Measurements from ENCODE around the gene IPO5. TPM values are rescaled to one million over a fixed set of nuclear protein-coding genes. Genes with fewer than 3 reads are reported as not detected.

Gene IPO5
- total RNA-seq (100 to 1,000 TPM in 4 of 6 donors, 10 to 100 TPM in 2; 80.4 to 140 (median 105) TPM), polyA plus RNA-seq (10 to 100 TPM; 32.6 to 35.8 TPM)

DNA sequence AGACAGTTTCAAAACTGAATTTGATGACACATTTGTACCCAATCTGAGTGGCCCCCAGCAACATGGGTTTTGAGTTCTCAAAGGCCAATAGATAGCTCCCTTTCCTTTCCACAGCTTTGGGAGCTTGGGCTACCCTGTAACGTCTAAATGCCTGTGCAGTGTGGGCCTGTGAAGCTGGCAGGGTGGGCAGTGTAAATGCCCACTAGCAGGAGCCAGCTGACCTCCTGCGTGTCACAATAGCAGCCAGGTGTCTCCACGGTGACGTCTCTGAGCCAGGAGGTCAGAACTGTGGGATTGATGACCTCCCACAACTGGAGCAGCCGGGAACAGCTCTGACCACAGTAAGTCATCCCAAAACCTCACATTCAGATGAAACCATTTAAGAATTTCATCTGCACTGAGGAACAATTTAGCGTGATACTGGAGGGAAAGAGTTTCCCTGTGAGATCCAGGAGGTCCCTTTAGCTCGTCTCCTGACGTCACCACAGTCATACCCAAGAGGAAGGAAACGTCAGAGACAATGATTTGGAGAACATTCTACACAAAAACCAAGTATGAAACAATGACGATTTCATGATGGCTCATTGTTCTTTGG lies at the start of gene IPO5:
Gene IPO5, plus strand, starts transcription at position 300 of the 595 bp plus-strand sequence. CDS start 23,022 bp downstream, outside the sequence.
- TF ChIP-seq, protein P1, sequence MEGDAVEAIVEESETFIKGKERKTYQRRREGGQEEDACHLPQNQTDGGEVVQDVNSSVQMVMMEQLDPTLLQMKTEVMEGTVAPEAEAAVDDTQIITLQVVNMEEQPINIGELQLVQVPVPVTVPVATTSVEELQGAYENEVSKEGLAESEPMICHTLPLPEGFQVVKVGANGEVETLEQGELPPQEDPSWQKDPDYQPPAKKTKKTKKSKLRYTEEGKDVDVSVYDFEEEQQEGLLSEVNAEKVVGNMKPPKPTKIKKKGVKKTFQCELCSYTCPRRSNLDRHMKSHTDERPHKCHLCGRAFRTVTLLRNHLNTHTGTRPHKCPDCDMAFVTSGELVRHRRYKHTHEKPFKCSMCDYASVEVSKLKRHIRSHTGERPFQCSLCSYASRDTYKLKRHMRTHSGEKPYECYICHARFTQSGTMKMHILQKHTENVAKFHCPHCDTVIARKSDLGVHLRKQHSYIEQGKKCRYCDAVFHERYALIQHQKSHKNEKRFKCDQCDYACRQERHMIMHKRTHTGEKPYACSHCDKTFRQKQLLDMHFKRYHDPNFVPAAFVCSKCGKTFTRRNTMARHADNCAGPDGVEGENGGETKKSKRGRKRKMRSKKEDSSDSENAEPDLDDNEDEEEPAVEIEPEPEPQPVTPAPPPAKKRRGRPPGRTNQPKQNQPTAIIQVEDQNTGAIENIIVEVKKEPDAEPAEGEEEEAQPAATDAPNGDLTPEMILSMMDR (IDR thresholded peaks at IDR 0.05), result no peak
- Histone ChIP-seq H3K9me3 (no peaks in the 10 kb centered on the region), H3K36me3 (no peaks in the 10 kb centered on the region), H3K27ac (no peak within 1 kb of the TSS), H3K27me3 (no peaks in the 10 kb centered on the region), H3K4me3 (no peak within 1 kb of the TSS), H3K4me1 (no peaks in the 10 kb centered on the region)
- WGBS, 2 donors, result 57 to 70% methylated on average over 10 of the region's 10 CpGs
- intact Hi-C loops (cut with DNase I), result no loop called here
- FAIRE-seq, result no peak
- no peak for ATAC-seq
- DNase-seq, result no peak

DNA sequence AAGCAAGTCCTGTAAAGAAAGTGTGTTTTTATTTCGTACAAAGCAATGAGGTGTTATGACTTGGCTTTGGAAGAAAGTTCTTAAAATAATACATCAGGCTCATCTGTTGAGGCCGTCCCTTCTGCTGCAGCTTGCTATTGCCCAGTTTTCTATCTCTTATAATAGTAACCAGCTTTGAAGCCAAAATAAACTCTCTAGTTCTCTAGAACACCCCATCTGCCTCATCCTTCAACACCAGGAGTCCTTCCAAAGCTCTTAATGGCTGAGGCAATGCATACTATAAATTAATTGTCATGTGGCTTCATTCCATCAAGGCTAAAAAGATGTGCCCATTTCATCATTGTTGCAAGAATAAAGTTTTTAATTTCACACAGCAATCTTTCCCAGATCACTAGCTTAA lies 49.4 kb upstream of the IPO5 start:
- 69 to 75% methylated on average over 2 of the region's 2 CpGs for WGBS, 2 donors
- H3K36me3 ChIP-seq, result no peaks in the 10 kb centered on the region
- FAIRE-seq, result no peak

DNA sequence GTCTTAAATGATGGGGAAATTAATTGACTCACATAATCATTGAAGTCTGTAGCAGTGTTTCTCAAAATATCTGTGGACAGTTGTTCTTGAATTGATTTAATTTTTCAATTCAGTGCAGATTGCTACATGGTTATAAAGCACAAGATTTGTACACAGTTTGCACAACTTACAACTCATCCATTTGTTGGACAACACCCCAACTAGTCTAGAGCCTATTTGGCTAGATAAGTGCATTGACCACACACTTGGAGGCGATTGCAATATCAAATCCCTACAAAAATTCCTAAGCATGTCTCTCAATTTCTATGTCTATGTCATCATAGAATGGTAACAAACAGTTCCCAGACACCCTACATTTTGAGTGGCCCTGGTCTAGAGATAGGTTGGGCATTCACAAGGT lies 48.0 kb upstream of the IPO5 start:
- no peak overlapping the region for H3K4me3 ChIP-seq
- H3K27ac ChIP-seq, result no peak overlapping the region
- TF ChIP-seq, protein P1 (IDR thresholded peaks at IDR 0.05), result no peak
- intact Hi-C loops (cut with DNase I), result no loop called here
- no peaks in the 10 kb centered on the region for H3K36me3 ChIP-seq
- DNase-seq (no peak), ATAC-seq (peak in 1 of 4 donors; percentile 22), FAIRE-seq (no peak)
- WGBS, 2 donors, result 74 to 77% methylated on average over 1 of the region's 1 CpG
- no peaks in the 10 kb centered on the region for H3K27me3 ChIP-seq
- no peaks in the 10 kb centered on the region for H3K4me1 ChIP-seq
- H3K9me3 ChIP-seq, result no peaks in the 10 kb centered on the region

More for the DNA sequence above, 49.4 kb upstream of the IPO5 start:
- intact Hi-C loops (cut with DNase I), result no loop called here
- no peaks in the 10 kb centered on the region for H3K4me1 ChIP-seq
- TF ChIP-seq, protein P1 (IDR thresholded peaks at IDR 0.05), result no peak
- H3K27ac ChIP-seq, result no peak overlapping the region
- ATAC-seq (no peak), DNase-seq (no peak)
- H3K27me3 ChIP-seq, result no peaks in the 10 kb centered on the region
- H3K9me3 ChIP-seq, result no peaks in the 10 kb centered on the region
- no peak overlapping the region for H3K4me3 ChIP-seq

DNA sequence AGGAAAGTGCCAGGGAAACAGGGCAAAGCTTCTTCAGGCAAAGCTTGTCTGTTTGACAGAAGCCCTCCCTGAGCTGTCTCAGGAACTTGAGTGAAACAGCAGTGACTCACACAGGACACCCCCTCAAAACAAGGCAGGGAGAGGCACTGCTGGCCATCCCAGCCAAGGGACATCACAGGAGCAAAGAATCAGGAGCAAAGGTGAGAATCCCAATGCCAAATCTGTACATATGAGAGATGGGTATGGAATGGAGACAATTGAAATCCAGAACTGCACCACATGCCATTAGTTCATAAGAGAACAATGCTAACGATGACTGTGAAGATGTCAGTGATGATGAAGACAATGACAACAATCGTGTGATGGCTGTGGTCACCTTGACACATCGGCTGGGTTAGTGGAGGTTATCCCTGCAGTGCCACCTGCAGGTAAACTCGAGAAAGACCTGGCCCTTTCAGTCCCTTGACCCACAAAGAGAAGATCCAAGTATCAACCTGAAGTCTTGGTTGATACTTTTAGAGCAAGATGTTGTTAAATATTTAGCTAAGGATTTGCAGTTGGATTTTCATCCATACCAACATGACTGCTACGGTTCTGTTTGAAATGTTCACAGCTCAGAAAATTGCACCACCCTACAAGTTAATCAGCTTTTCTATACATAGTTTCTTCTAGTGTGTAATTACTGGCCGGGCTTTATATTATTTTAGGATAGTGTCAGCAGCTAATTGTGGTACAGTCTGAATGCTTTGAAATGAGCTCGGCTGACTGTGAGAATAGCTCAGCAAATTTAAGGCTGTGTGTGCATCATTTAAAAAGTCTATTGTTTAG lies 42.0 kb upstream of the IPO5 start:
- H3K4me3 ChIP-seq, result no peak overlapping the region
- peak in 2 of 4 donors; percentile 53 to 59 for ATAC-seq
- H3K4me1 ChIP-seq, result no peaks in the 10 kb centered on the region
- TF ChIP-seq, protein P1 (IDR thresholded peaks at IDR 0.05), result peak in 2 of 4 donors; percentile 24 to 33
- DNase-seq, result peak in 2 of 6 donors; percentile 5 to 17
- H3K27me3 ChIP-seq, result no peaks in the 10 kb centered on the region
- no peaks in the 10 kb centered on the region for H3K9me3 ChIP-seq
- FAIRE-seq, result no peak
- H3K36me3 ChIP-seq, result no peaks in the 10 kb centered on the region
- WGBS, 2 donors, result 30 to 37% methylated on average over 7 of the region's 7 CpGs
- intact Hi-C loops (cut with DNase I), result no loop called here
- H3K27ac ChIP-seq, result no peak overlapping the region

Measured in pancreas (tissue), 10 donors.